CD14-positive monocyte (primary cell): ENCODE results near the gene ALDH9A1. TPM values are rescaled to one million over a fixed set of nuclear protein-coding genes. Genes with fewer than 3 reads are reported as not detected.

ENCODE experiments used
- DNase-seq, 3 donors: peaks; one replicate each; pipeline ENCODE4 v3.0.0-alpha.2; 2011 to 2022
- H2AFZ ChIP-seq: 2 replicates; pipeline ENCODE4 v1.6.0; 2012; ENCODE audit warnings: mild to moderate bottlenecking, low read depth, low read length, inconsistent platforms; ENCODE audit not compliant: insufficient read depth, poor library complexity, severe bottlenecking
- H3K27ac ChIP-seq, 2 donors: 1 replicate in 1 of 2; 2 replicates in 1 of 2; pipeline ENCODE4 v1.5.1; 2012 to 2013; ENCODE audit warnings: low read length in 2 of 2, control low read depth in 1 of 2, inconsistent platforms in 1 of 2, low read depth in 1 of 2, mild to moderate bottlenecking in 1 of 2
- H3K27me3 ChIP-seq, 2 donors: one replicate each; pipeline versions ENCODE4 v1.6.0 to v1.6.1; 2011 to 2013; ENCODE audit warnings: low read length in 2 of 2; ENCODE audit not compliant: control insufficient read depth in 2 of 2, insufficient read depth in 2 of 2
- H3K36me3 ChIP-seq, 2 donors: replicated peaks in 1 of 2; 1 replicate in 1 of 2; 2 replicates in 1 of 2; pipeline versions ENCODE4 v1.5.1 to v1.6.1; 2012 to 2013; ENCODE audit warnings: low read length in 2 of 2, control low read depth in 1 of 2, inconsistent platforms in 1 of 2, mild to moderate bottlenecking in 1 of 2; ENCODE audit not compliant: insufficient read depth in 2 of 2, control insufficient read depth in 1 of 2
- H3K4me1 ChIP-seq, 2 donors: 1 replicate in 1 of 2; 2 replicates in 1 of 2; pipeline versions ENCODE4 v1.5.1 to v1.6.1; 2012 to 2013; ENCODE audit warnings: low read length in 2 of 2, control low read depth in 1 of 2, inconsistent platforms in 1 of 2, mild to moderate bottlenecking in 1 of 2, moderate library complexity in 1 of 2; ENCODE audit not compliant: insufficient read depth in 2 of 2, control insufficient read depth in 1 of 2
- H3K4me2 ChIP-seq: replicated peaks from 2 replicates; pipeline ENCODE3; 2012; ENCODE audit warnings: low read length, moderate library complexity, mild to moderate bottlenecking; ENCODE audit not compliant: poor library complexity, severe bottlenecking; ENCODE audit errors: extremely low read depth
- H3K4me3 ChIP-seq, 3 experiments: fragments of 200-600 bp in 1 of 3; sonication (generic) in 1 of 3; replicated peaks in 1 of 3; 1 replicate in 2 of 3; 2 replicates in 1 of 3; pipeline ENCODE4 v1.5.1; 2011 to 2013; ENCODE audit warnings: low read length in 3 of 3, mild to moderate bottlenecking in 3 of 3, control low read depth in 2 of 3, low read depth in 2 of 3, inconsistent platforms in 1 of 3, moderate library complexity in 1 of 3
- H3K79me2 ChIP-seq: 2 replicates; pipeline ENCODE4 v1.6.0; 2012; ENCODE audit warnings: mild to moderate bottlenecking, control low read depth, inconsistent platforms, low read length, moderate library complexity; ENCODE audit not compliant: insufficient read depth
- H3K9ac ChIP-seq: 2 replicates; pipeline ENCODE4 v1.6.0; 2017; ENCODE audit warnings: low read length, mild to moderate bottlenecking; ENCODE audit not compliant: insufficient read depth, poor library complexity, severe bottlenecking
- H3K9me3 ChIP-seq, 2 donors: replicated peaks in 1 of 2; 1 replicate in 1 of 2; 2 replicates in 1 of 2; pipeline versions ENCODE4 v1.5.1 to v1.6.1; 2012 to 2013; ENCODE audit warnings: low read length in 2 of 2, control low read depth in 1 of 2; ENCODE audit not compliant: control insufficient read depth in 1 of 2, insufficient read depth in 1 of 2
- H4K20me1 ChIP-seq: 2 replicates; pipeline ENCODE4 v1.6.0; 2012; ENCODE audit warnings: mild to moderate bottlenecking, low read length, control low read depth, moderate library complexity; ENCODE audit not compliant: insufficient read depth
- H3K27ac Mint-ChIP-seq, 7 donors: one replicate each; pipeline ENCODE4 v1.8.0; 2020; ENCODE audit warnings: mild to moderate bottlenecking in 7 of 7, mixed read lengths in 7 of 7, moderate library complexity in 6 of 7, inconsistent platforms in 2 of 7
- H3K27me3 Mint-ChIP-seq, 3 donors: one replicate each; pipeline ENCODE4 v1.8.0; 2021 to 2022; ENCODE audit warnings: low read depth in 3 of 3, mild to moderate bottlenecking in 3 of 3, mixed read lengths in 3 of 3, moderate library complexity in 3 of 3, inconsistent platforms in 1 of 3
- H3K36me3 Mint-ChIP-seq, 2 donors: one replicate each; pipeline ENCODE4 v1.8.0; 2020; ENCODE audit warnings: mixed read lengths in 2 of 2, inconsistent platforms in 1 of 2, mild to moderate bottlenecking in 1 of 2
- H3K4me1 Mint-ChIP-seq: one replicate; pipeline ENCODE4 v1.8.0; 2020; ENCODE audit warnings: mild to moderate bottlenecking, mixed read lengths
- H3K4me3 Mint-ChIP-seq, 2 donors: one replicate each; pipeline ENCODE4 v1.8.0; 2020; ENCODE audit warnings: mild to moderate bottlenecking in 2 of 2, mixed read lengths in 2 of 2, moderate library complexity in 1 of 2
- H3K9me3 Mint-ChIP-seq, 7 donors: one replicate each; pipeline ENCODE4 v1.8.0; 2020 to 2022; ENCODE audit warnings: mixed read lengths in 7 of 7, mild to moderate bottlenecking in 6 of 7, moderate library complexity in 6 of 7, inconsistent platforms in 2 of 7
- WGBS: methylation state at CpG from one replicate; pipeline ENCODE4 v1.1.5; 2013; ENCODE audit warnings: missing lambda C conversion rate; ENCODE audit not compliant: insufficient coverage; 5-methylcytosine and 5-hydroxymethylcytosine counted together
- intact Hi-C, 2 donors: fragments of 100-400 bp; cut with micrococcal nuclease; formaldehyde crosslinking; loops; one replicate each; pipeline versions ENCODE4 v1.15.0 to v1.15.1; 2023
- polyA plus RNA-seq, 3 donors: library from polyadenylated mRNA; depleted of rRNA in 1 of 3; unstranded in 2 of 3; stranded (reverse) in 1 of 3; fragments of 300-500 nt in 2 of 3; fragments of >200 nt in 1 of 3; fragmentation: Illumina TruSeq in 2 of 3; gene quantifications; 1 replicate in 2 of 3; 2 replicates in 1 of 3; pipeline ENCODE4 v1.2.3, GENCODE V29; 2012 to 2021
- TF ChIP-seq, protein P1 (sequence below): fragments of 200-600 bp; IDR thresholded peaks from one replicate; pipeline ENCODE4 v1.8.0; 2022; ENCODE audit warnings: antibody characterized with exemption, mild to moderate bottlenecking

Gene ALDH9A1
- polyA plus RNA-seq, 3 donors: 23.7 to 60.0 (median 57.7) TPM

DNA sequence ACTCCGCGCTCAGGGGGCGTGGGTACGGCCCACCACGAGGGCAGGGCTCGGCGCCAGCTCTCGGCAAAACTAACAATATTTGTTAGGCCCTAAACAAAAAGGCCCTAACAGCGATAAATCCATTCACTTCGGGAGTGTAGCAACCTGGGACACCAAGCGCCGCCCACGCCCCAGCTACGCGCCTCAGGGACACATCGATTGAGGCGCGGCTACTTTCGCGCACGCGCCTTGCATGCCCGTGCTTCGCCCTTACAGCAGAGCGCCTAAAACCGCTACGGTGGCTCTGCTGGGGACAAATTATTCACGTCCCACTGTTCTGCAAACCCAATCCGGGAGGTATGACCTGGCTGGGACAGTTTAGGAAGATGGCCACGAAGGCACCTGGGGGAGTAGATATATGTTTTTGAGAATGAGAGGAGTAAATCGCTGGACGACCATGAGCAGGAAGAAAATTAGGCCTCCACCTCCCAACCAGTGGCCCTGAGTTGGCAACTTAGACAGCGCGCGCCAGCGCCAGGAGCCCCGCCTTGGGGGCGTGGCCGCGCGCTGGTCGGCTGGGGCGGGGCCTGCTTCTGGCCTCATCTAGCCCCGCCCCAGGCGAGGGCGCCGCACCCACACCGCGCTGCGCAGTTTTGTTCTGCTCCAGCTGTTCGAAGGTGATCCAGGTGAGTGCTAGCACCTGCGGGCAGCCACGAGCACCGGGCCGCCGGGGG is 67.6 kb downstream of the ALDH9A1 start, which contains the start of gene MGST3:
Gene MGST3 (plus strand): TSS at position 606 of the 713 bp plus-strand sequence. CDS start 18,614 bp downstream, outside the sequence.
- peaks cover 39% of the 10 kb centered on the region for H3K4me1 Mint-ChIP-seq
- under 1% methylated on average over 55 of the region's 56 CpGs for WGBS
- H3K36me3 Mint-ChIP-seq: peaks cover 4% of the 10 kb centered on the region in 2 donors
- peaks cover 0 to 6% (median 0%) of the 10 kb centered on the region in 7 donors for H3K9me3 Mint-ChIP-seq
- no peaks in the 10 kb centered on the region for H3K27me3 ChIP-seq
- peak; percentile 90 to 93 (median 92) for DNase-seq
- H3K4me3 ChIP-seq: peak within 1 kb of the TSS; percentile 75 to 90 (median 83)
- no peak within 1 kb of the TSS for H3K4me3 Mint-ChIP-seq
- H2AFZ ChIP-seq: peak within 1 kb of the TSS; percentile 76
- no peaks in the 10 kb centered on the region for H3K27me3 Mint-ChIP-seq
- H3K36me3 ChIP-seq: no peaks in the 10 kb centered on the region
- H3K79me2 ChIP-seq: peaks cover 48% of the 10 kb centered on the region
- H3K27ac ChIP-seq: peak within 1 kb of the TSS; percentile 89 to 94
- no peaks in the 10 kb centered on the region for H3K9me3 ChIP-seq
- TF ChIP-seq, protein P1, sequence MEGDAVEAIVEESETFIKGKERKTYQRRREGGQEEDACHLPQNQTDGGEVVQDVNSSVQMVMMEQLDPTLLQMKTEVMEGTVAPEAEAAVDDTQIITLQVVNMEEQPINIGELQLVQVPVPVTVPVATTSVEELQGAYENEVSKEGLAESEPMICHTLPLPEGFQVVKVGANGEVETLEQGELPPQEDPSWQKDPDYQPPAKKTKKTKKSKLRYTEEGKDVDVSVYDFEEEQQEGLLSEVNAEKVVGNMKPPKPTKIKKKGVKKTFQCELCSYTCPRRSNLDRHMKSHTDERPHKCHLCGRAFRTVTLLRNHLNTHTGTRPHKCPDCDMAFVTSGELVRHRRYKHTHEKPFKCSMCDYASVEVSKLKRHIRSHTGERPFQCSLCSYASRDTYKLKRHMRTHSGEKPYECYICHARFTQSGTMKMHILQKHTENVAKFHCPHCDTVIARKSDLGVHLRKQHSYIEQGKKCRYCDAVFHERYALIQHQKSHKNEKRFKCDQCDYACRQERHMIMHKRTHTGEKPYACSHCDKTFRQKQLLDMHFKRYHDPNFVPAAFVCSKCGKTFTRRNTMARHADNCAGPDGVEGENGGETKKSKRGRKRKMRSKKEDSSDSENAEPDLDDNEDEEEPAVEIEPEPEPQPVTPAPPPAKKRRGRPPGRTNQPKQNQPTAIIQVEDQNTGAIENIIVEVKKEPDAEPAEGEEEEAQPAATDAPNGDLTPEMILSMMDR: no peak
- H3K27ac Mint-ChIP-seq: no peak within 1 kb of the TSS
- intact Hi-C loops: loop anchor here (5.0 to 10.0 kb wide), 5 partner anchors 33 to 134 kb away; partner anchors contain the start of genes ALDH9A1 (in 2 of the 2) and TMCO1 (in 1 of the 2)
- H3K4me1 ChIP-seq: peaks cover 42 to 61% of the 10 kb centered on the region in 2 donors
- peak within 1 kb of the TSS; percentile 89 for H3K4me2 ChIP-seq
- H3K9ac ChIP-seq: peak within 1 kb of the TSS; percentile 80
- H4K20me1 ChIP-seq: peaks cover 16% of the 10 kb centered on the region

DNA sequence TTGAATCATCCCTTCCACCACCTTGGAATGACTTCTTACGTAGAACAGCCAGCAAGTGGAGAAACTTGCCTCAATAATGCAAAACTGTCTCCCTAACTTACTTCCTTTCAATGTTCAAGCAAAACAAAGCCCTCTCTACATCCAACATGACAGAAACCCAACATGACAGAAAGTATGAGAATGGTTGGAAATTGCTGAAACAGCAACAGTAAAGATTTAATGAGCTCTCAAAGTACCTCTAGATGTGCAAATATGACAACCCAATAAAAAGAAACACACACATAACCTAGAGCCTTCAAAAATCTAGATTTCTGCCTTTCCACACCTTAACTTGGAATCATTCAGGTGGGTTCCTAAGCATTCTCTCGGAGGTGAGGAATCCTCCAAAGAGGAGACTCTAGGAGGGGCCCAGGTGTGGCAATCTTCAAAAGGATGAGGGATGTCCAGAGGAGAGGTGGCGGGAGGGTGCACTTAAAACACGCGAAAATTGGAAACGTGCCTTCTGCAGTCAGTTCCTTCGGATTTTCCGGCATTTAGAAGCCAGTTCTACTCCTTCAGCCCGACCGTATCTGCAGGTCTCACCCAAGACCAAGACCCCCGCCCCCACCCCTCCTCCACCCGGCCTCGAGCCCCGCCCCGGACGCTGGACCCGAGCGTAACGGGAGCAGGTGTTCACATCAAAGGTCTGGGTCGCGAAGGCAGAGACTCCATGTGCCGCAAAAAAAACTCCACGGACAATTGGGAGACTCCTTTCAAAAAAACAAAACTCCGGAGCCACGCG is 68.3 kb downstream of the ALDH9A1 start:
- Histone ChIP-seq H4K20me1 (peaks cover 15% of the 10 kb centered on the region), H3K4me1 (peaks cover 35 to 54% of the 10 kb centered on the region in 2 donors), H3K27ac (peak overlapping the region; percentile 89 to 94), H3K36me3 (no peaks in the 10 kb centered on the region), H3K4me3 (peak overlapping the region; percentile 75 to 90 (median 83)), H3K79me2 (peaks cover 40% of the 10 kb centered on the region), H2AFZ (peak overlapping the region; percentile 76), H3K9me3 (no peaks in the 10 kb centered on the region), H3K4me2 (peak overlapping the region; percentile 89), H3K9ac (peak overlapping the region; percentile 80), H3K27me3 (no peaks in the 10 kb centered on the region)
- Mint-ChIP-seq H3K9me3 (peaks cover 0 to 6% (median 0%) of the 10 kb centered on the region in 7 donors), H3K4me1 (peaks cover 31% of the 10 kb centered on the region), H3K4me3 (no peak overlapping the region), H3K27me3 (no peaks in the 10 kb centered on the region), H3K36me3 (peaks cover 3 to 4% of the 10 kb centered on the region in 2 donors), H3K27ac (peak overlapping the region in 2 of 7 donors; percentile 10 to 81)
- DNase-seq: no peak
- WGBS: 7% methylated on average over 18 of the region's 26 CpGs
- TF ChIP-seq, protein P1: no peak
- intact Hi-C loops: loop anchor here (5.0 to 10.0 kb wide), 5 partner anchors 33 to 135 kb away; partner anchors contain the start of genes ALDH9A1 (in 2 of the 2) and TMCO1 (in 1 of the 2)
